Esophagus muscularis mucosa (tissue), 4 donors: ENCODE results near the gene LIAS.
"Not testable (repeated sequence)": the region's sequence is repeated elsewhere in the genome, so short reads cannot be mapped to it uniquely, and the experiment has no call there.

Experiments
- CTCF ChIP-seq, 3 experiments: fragments of 200-600 bp in 2 of 3; fragments of 450-650 bp in 1 of 3; sonication (generic) in 2 of 3; IDR thresholded peaks; one replicate each; pipeline ENCODE4 v1.5.1; 2017 to 2019; ENCODE audit warnings: antibody characterized with exemption in 3 of 3, mild to moderate bottlenecking in 2 of 3, moderate library complexity in 1 of 3
- EP300 ChIP-seq: sonication (generic); formaldehyde crosslinking; IDR thresholded peaks from one replicate; pipeline ENCODE4 v1.6.1; 2017; ENCODE audit warnings: antibody characterized with exemption
- POLR2A ChIP-seq: fragments of 450-650 bp; IDR thresholded peaks from one replicate; pipeline ENCODE4 v1.6.1; 2017; ENCODE audit warnings: antibody characterized with exemption, moderate library complexity, mild to moderate bottlenecking, low read depth
- POLR2AphosphoS5 ChIP-seq, 2 donors: sonication (generic); formaldehyde crosslinking; IDR thresholded peaks; one replicate each; pipeline ENCODE4 v1.6.1; 2017; ENCODE audit warnings: antibody characterized with exemption in 2 of 2

- TF ChIP-seq POLR2AphosphoS5 (IDR thresholded peaks at IDR 0.05); POLR2A; CTCF (IDR thresholded peaks at IDR 0.05); EP300: not testable (repeated sequence)
Observed at GRCh38 chr4:39425297-39425696, 33.6 kb upstream of the LIAS start.
